H1 (cell line): ENCODE data around the gene ANO2. TPM values are rescaled to one million over a fixed set of nuclear protein-coding genes. Genes with fewer than 3 reads are reported as not detected.

Source experiments
- CTCF ChIA-PET: fragments of 300-600 bp; sonication (Branson Sonifier 250); formaldehyde crosslinking; loops from one replicate; lab custom pipeline; 2021; ENCODE audit not compliant: partially characterized antibody; lab: Charles Lee
- POLR2A ChIA-PET: fragments of 300-600 bp; sonication (Branson Sonifier 250); formaldehyde crosslinking; loops from one replicate; lab custom pipeline; 2021; ENCODE audit warnings: inconsistent platforms; ENCODE audit not compliant: partially characterized antibody; lab: Charles Lee
- DNase-seq, 2 experiments: peaks; one replicate each; pipeline versions ENCODE4 v3.0.0 to v3.0.0-alpha.2; 2010 to 2022; ENCODE audit warnings: low spot score in 2 of 2, low read depth in 1 of 2, mixed read lengths in 1 of 2
- FAIRE-seq: peaks from 2 replicates; lab custom pipeline; 2011; peaks lifted over from hg19 to GRCh38; lab: Jason Lieb, UNC
- H2AFZ ChIP-seq: 2 replicates; pipeline ENCODE4 v1.8.1; 2012; ENCODE audit warnings: low read length, inconsistent platforms
- H2AK5ac ChIP-seq: 2 replicates; pipeline ENCODE4 v1.6.1; 2013; ENCODE audit warnings: low read depth, low read length
- H2BK120ac ChIP-seq: replicated peaks from 2 replicates; pipeline ENCODE3; 2013; ENCODE audit warnings: low read depth, low read length, inconsistent platforms
- H2BK12ac ChIP-seq: 2 replicates; pipeline ENCODE4 v1.6.1; 2013; ENCODE audit warnings: low read depth, low read length
- H2BK15ac ChIP-seq: 2 replicates; pipeline ENCODE4 v1.6.1; 2013; ENCODE audit warnings: low read length
- H2BK20ac ChIP-seq: 2 replicates; pipeline ENCODE4 v1.6.1; 2013; ENCODE audit warnings: low read length
- H2BK5ac ChIP-seq: 2 replicates; pipeline ENCODE4 v1.6.1; 2013; ENCODE audit warnings: low read depth, low read length
- H3K14ac ChIP-seq: 2 replicates; pipeline ENCODE4 v1.6.1; 2013; ENCODE audit warnings: inconsistent platforms; ENCODE audit not compliant: insufficient read length
- H3K18ac ChIP-seq: 2 replicates; pipeline ENCODE4 v1.6.1; 2013; ENCODE audit warnings: low read length; ENCODE audit errors: extremely low read depth
- H3K23ac ChIP-seq: 2 replicates; pipeline ENCODE4 v1.6.1; 2013; ENCODE audit warnings: inconsistent platforms; ENCODE audit not compliant: insufficient read length
- H3K23me2 ChIP-seq: 2 replicates; pipeline ENCODE4 v1.6.1; 2013; ENCODE audit warnings: low read depth, low read length
- H3K27ac ChIP-seq: 2 replicates; pipeline ENCODE4 v1.6.1; 2011; ENCODE audit warnings: low read depth, low read length, inconsistent platforms
- H3K27me3 ChIP-seq, 4 experiments: replicated peaks in 1 of 4; 1 replicate in 1 of 4; 2 replicates in 3 of 4; pipeline versions ENCODE4 v1.6.1 to v1.8.1; 2011 to 2013; ENCODE audit warnings: low read length in 3 of 4, mild to moderate bottlenecking in 3 of 4, inconsistent platforms in 2 of 4, mixed read lengths in 2 of 4, moderate library complexity in 1 of 4; ENCODE audit not compliant: control insufficient read depth in 3 of 4, insufficient read depth in 3 of 4; ENCODE audit errors: extremely low read depth in 1 of 4
- H3K36me3 ChIP-seq, 4 experiments: 2 replicates each; pipeline versions ENCODE4 v1.6.1 to v1.8.1; 2011 to 2013; ENCODE audit warnings: mild to moderate bottlenecking in 4 of 4, low read length in 3 of 4, moderate library complexity in 2 of 4, control low read depth in 1 of 4, inconsistent platforms in 1 of 4; ENCODE audit not compliant: insufficient read depth in 4 of 4, control insufficient read depth in 2 of 4
- H3K4ac ChIP-seq: replicated peaks from 2 replicates; pipeline ENCODE3; 2013; ENCODE audit warnings: low read length, low read depth, mixed read lengths, inconsistent platforms; ENCODE audit not compliant: insufficient read length
- H3K4me1 ChIP-seq, 4 experiments: replicated peaks in 1 of 4; 1 replicate in 1 of 4; 2 replicates in 3 of 4; pipeline versions ENCODE4 v1.6.1 to v1.8.1; 2011 to 2013; ENCODE audit warnings: low read length in 3 of 4, inconsistent platforms in 2 of 4, mixed read lengths in 1 of 4; ENCODE audit not compliant: insufficient read depth in 4 of 4, control insufficient read depth in 3 of 4
- H3K4me2 ChIP-seq, 2 experiments: 2 replicates each; pipeline versions ENCODE4 v1.6.1 to v1.8.1; 2011 to 2013; ENCODE audit warnings: low read depth in 2 of 2, low read length in 2 of 2, control low read depth in 1 of 2, inconsistent platforms in 1 of 2, mild to moderate bottlenecking in 1 of 2; ENCODE audit not compliant: insufficient read depth in 1 of 2
- H3K4me3 ChIP-seq, 4 experiments: fragments of 200-600, 300-600 bp in 1 of 4; sonication (generic), shearing (Covaris generic), sonication (Bioruptor Twin) in 1 of 4; 2 replicates each; pipeline versions ENCODE4 v1.5.1 to v1.8.1; 2011 to 2016; ENCODE audit warnings: low read length in 4 of 4, low read depth in 3 of 4, control low read depth in 2 of 4, inconsistent platforms in 2 of 4, mild to moderate bottlenecking in 2 of 4, mixed read lengths in 1 of 4, moderate library complexity in 1 of 4; ENCODE audit not compliant: insufficient read depth in 2 of 4; ENCODE audit errors: extremely low read depth in 1 of 4
- H3K56ac ChIP-seq: replicated peaks from 2 replicates; pipeline ENCODE3; 2013; ENCODE audit warnings: low read depth, mild to moderate bottlenecking, mixed read lengths, low read length, inconsistent platforms; ENCODE audit not compliant: insufficient read length
- H3K79me1 ChIP-seq: 2 replicates; pipeline ENCODE4 v1.6.1; 2013; ENCODE audit warnings: low read depth, low read length, control low read depth
- H3K79me2 ChIP-seq, 2 experiments: 2 replicates each; pipeline versions ENCODE4 v1.6.1 to v1.8.1; 2012 to 2013; ENCODE audit warnings: low read length in 2 of 2, mild to moderate bottlenecking in 2 of 2, inconsistent platforms in 1 of 2; ENCODE audit not compliant: insufficient read depth in 2 of 2, control insufficient read depth in 1 of 2
- H3K9ac ChIP-seq, 4 experiments: replicated peaks in 1 of 4; 1 replicate in 1 of 4; 2 replicates in 3 of 4; pipeline versions ENCODE4 v1.6.1 to v1.8.1; 2011 to 2013; ENCODE audit warnings: low read depth in 3 of 4, low read length in 3 of 4, control low read depth in 2 of 4, mild to moderate bottlenecking in 2 of 4, moderate library complexity in 2 of 4, inconsistent platforms in 1 of 4; ENCODE audit errors: extremely low read depth in 1 of 4
- H3K9me3 ChIP-seq, 2 experiments: 2 replicates each; pipeline versions ENCODE4 v1.6.1 to v1.8.1; 2012 to 2013; ENCODE audit warnings: mild to moderate bottlenecking in 2 of 2, moderate library complexity in 2 of 2, control low read depth in 1 of 2, inconsistent platforms in 1 of 2, low read depth in 1 of 2, low read length in 1 of 2, mixed read lengths in 1 of 2; ENCODE audit not compliant: insufficient read depth in 2 of 2
- H4K20me1 ChIP-seq, 2 experiments: replicated peaks in 1 of 2; 2 replicates each; pipeline versions ENCODE3 to v1.8.1; 2011 to 2013; ENCODE audit warnings: inconsistent platforms in 2 of 2, low read length in 2 of 2, mild to moderate bottlenecking in 1 of 2; ENCODE audit not compliant: insufficient read depth in 2 of 2, control insufficient read depth in 1 of 2
- H4K5ac ChIP-seq: 2 replicates; pipeline ENCODE4 v1.6.1; 2013; ENCODE audit warnings: low read length, low read depth, mixed read lengths, inconsistent platforms; ENCODE audit not compliant: insufficient read length
- H4K8ac ChIP-seq: 2 replicates; pipeline ENCODE4 v1.8.0; 2013; ENCODE audit warnings: mild to moderate bottlenecking, moderate library complexity, low read length, inconsistent platforms; ENCODE audit not compliant: insufficient read depth; ENCODE audit errors: extremely low read depth
- H4K91ac ChIP-seq: replicated peaks from 2 replicates; pipeline ENCODE3; 2013; ENCODE audit warnings: low read length, mixed read lengths, inconsistent platforms; ENCODE audit not compliant: insufficient read length
- CBX5 ChIP-seq: fragments of 300-800, 300-1000 bp; sonication (generic); IDR thresholded peaks from 2 replicates; pipeline ENCODE4 v1.7.1; 2016; ENCODE audit warnings: antibody characterized with exemption, low read length, low read depth
- CTBP2 ChIP-seq: IDR thresholded peaks from 2 replicates; pipeline ENCODE4 v1.7.0; 2011; ENCODE audit warnings: borderline replicate concordance, mild to moderate bottlenecking, moderate library complexity, mixed read lengths, low read length; ENCODE audit not compliant: insufficient read depth, insufficient read length
- GTF2F1 ChIP-seq: IDR thresholded peaks from 2 replicates; pipeline ENCODE4 v1.6.1; 2012; ENCODE audit warnings: low read depth, low read length, improper control_type of control experiment, borderline replicate concordance
- JUND ChIP-seq: IDR thresholded peaks from 2 replicates; pipeline ENCODE4 v1.6.1; 2011; ENCODE audit warnings: mild to moderate bottlenecking, improper control_type of control experiment, low read length
- KDM4A ChIP-seq: IDR thresholded peaks from one replicate; pipeline ENCODE4 v1.7.1; 2012; ENCODE audit warnings: low read depth, mild to moderate bottlenecking, moderate library complexity, low read length, inconsistent platforms; ENCODE audit not compliant: severe bottlenecking
- POU5F1 ChIP-seq: IDR thresholded peaks from 2 replicates; pipeline ENCODE4 v1.6.1; 2011; ENCODE audit warnings: low read depth, mild to moderate bottlenecking, low read length, moderate library complexity
- RBBP5 ChIP-seq: IDR thresholded peaks from 2 replicates; pipeline ENCODE4 v1.7.1; 2012; ENCODE audit warnings: low read depth, mild to moderate bottlenecking, inconsistent platforms, low read length, moderate library complexity, borderline replicate concordance
- RNF2 ChIP-seq: fragments of 200-900, 300-1000 bp; sonication (generic); IDR thresholded peaks from 2 replicates; pipeline ENCODE4 v1.7.1; 2016; ENCODE audit warnings: borderline replicate concordance, low read depth, mild to moderate bottlenecking, antibody characterized with exemption, low read length; ENCODE audit not compliant: poor library complexity, severe bottlenecking; ENCODE audit errors: missing control alignments
- SAP30 ChIP-seq: fragments of 300-600 bp; sonication (generic); IDR thresholded peaks from 2 replicates; pipeline ENCODE4 v1.7.1; 2012; ENCODE audit warnings: low read length, moderate library complexity, mild to moderate bottlenecking, inconsistent platforms; ENCODE audit not compliant: insufficient read depth, insufficient replicate concordance
- SIN3A ChIP-seq, 2 experiments: IDR thresholded peaks in 1 of 2; conservative IDR thresholded peaks in 1 of 2; 2 replicates each; pipeline ENCODE4 v1.6.1; 2011 to 2012; ENCODE audit warnings: low read length in 2 of 2, improper control_type of control experiment in 1 of 2, low read depth in 1 of 2, mild to moderate bottlenecking in 1 of 2
- SIRT6 ChIP-seq: IDR thresholded peaks from one replicate; pipeline ENCODE4 v1.7.1; 2012; ENCODE audit warnings: low read length, inconsistent platforms
- TCF12 ChIP-seq: IDR thresholded peaks from 2 replicates; pipeline ENCODE4 v1.6.1; 2011; ENCODE audit warnings: low read depth, mild to moderate bottlenecking, low read length
- ZNF274 ChIP-seq: IDR thresholded peaks from 2 replicates; pipeline ENCODE4 v1.7.0; 2012; ENCODE audit warnings: low read length, borderline replicate concordance; ENCODE audit errors: extremely low read depth
- WGBS, 2 experiments: shearing (Covaris generic) in 1 of 2; methylation state at CpG; one replicate each; pipeline versions ENCODE4 v1.1.6 to v1.1.7; 2013 to 2015; ENCODE audit warnings: low lambda C conversion rate in 2 of 2, mixed read lengths in 2 of 2, inconsistent platforms in 1 of 2, low coverage in 1 of 2, missing lambda C conversion rate in 1 of 2; ENCODE audit not compliant: insufficient replicate concordance in 2 of 2, insufficient coverage in 1 of 2, insufficient read length in 1 of 2; ENCODE audit errors: extremely low coverage in 1 of 2, missing lambda C conversion rate in 1 of 2; 5-methylcytosine and 5-hydroxymethylcytosine counted together
- polyA plus RNA-seq, 7 experiments: library from polyadenylated mRNA; depleted of rRNA in 3 of 7; stranded (reverse) in 5 of 7; unstranded in 2 of 7; fragments of >200 nt in 5 of 7; fragments of 200-250 nt in 2 of 7; gene quantifications; 1 replicate in 5 of 7; 2 replicates in 1 of 7; 4 replicates in 1 of 7; pipeline versions ENCODE4 v1.2.1 to v1.2.3, GENCODE V29; 2011 to 2013; ENCODE audit warnings: missing spikeins in 2 of 7, mixed read lengths in 2 of 7
- total RNA-seq: library from RNA; stranded (reverse); fragmentation: NEBNext Ultra II Directional; extraction: Animal tissue kit (Norgen Biotek cat#: 25700); gene quantifications from 2 replicates; pipeline ENCODE4 v1.2.1, GENCODE V29; 2021

The ANO2 gene
- total and polyA plus RNA-seq, 2 of the 8 experiments (the other 6 are each of a cell fraction or from before 2014, with no cell fraction given): 1.9 to 5.5 TPM

DNA sequence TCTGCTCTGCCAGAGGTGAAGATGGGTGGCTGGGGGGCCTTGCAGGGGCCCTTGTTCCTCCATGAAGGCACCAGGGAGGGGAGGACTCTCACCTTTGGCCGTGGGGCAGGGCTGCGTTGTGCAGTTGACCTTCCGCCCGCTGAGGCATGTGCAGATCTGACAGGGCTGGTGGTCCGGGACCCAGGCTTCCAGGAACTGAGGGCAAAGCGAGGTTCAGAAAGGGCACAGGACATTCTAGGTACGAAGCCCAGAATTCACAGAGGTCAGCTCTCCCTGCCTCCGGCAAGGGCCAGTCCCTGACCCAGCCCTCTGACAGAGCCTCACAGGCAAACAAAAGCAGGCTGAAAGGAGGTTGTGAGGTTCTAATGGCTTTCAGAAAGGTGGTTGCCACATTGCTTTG is 40.4 kb upstream of the ANO2 start:
- H3K14ac ChIP-seq: no peak overlapping the region
- H2BK20ac ChIP-seq: no peak overlapping the region
- H3K79me2 ChIP-seq: no peaks in the 10 kb centered on the region
- no peak overlapping the region for H4K5ac ChIP-seq
- no peak overlapping the region for H3K4me3 ChIP-seq
- H4K8ac ChIP-seq: no peak overlapping the region
- H3K9ac ChIP-seq: no peak overlapping the region
- H2AK5ac ChIP-seq: no peak overlapping the region
- no peak overlapping the region for H2BK120ac ChIP-seq
- H2BK12ac ChIP-seq: no peak overlapping the region
- H3K4ac ChIP-seq: no peak overlapping the region
- H3K79me1 ChIP-seq: no peaks in the 10 kb centered on the region
- WGBS, 2 experiments: 94% methylated on average over 8 of the region's 8 CpGs; no CpG with 5 or more reads in 1 of the 2 experiments
- FAIRE-seq (no peak), DNase-seq (no peak)
- H4K91ac ChIP-seq: no peak overlapping the region
- no peaks in the 10 kb centered on the region for H3K27me3 ChIP-seq
- H3K4me2 ChIP-seq: no peak overlapping the region
- no peak overlapping the region for H2BK15ac ChIP-seq
- no peaks in the 10 kb centered on the region for H4K20me1 ChIP-seq
- ChIA-PET POLR2A (no interaction called here), CTCF (interaction anchor here (0.6 to 1.8 kb wide), 4 partner anchors 10 to 90 kb away, joined by 3 to 6 read pairs (median 4); no protein-coding TSS in a partner anchor)
- peaks cover 2 to 6% (median 4%) of the 10 kb centered on the region in 4 experiments; a peak in 6 of 7 replicates for H3K4me1 ChIP-seq
- H3K36me3 ChIP-seq: no peaks in the 10 kb centered on the region
- H3K18ac ChIP-seq: no peak overlapping the region
- no peak overlapping the region for H3K23ac ChIP-seq
- H3K27ac ChIP-seq: no peak overlapping the region
- no peaks in the 10 kb centered on the region; the same call in 1 of the 2 replicates for H3K23me2 ChIP-seq
- no peaks in the 10 kb centered on the region for H3K9me3 ChIP-seq
- peak overlapping the region; percentile 57; the same call in 1 of the 2 replicates for H2AFZ ChIP-seq
- H2BK5ac ChIP-seq: no peak overlapping the region; the same call in 1 of the 2 replicates
- no peak overlapping the region for H3K56ac ChIP-seq
- TF ChIP-seq ZNF274: no peak
- no peak for TF ChIP-seq CTBP2
- TF ChIP-seq POU5F1: no peak
- no peak for TF ChIP-seq CBX5
- no peak for TF ChIP-seq GTF2F1
- no peak for TF ChIP-seq RBBP5
- TF ChIP-seq TCF12: no peak
- no peak for TF ChIP-seq SAP30
- no peak for TF ChIP-seq SIN3A (conservative IDR thresholded peaks at IDR 0.05 in 1 of 2, IDR thresholded peaks at IDR 0.05 in 1 of 2; ENCODE audit: low read depth in 1 of 2, low read length in 2 of 2)
- TF ChIP-seq RNF2: no peak
- TF ChIP-seq SIRT6: no peak
- no peak for TF ChIP-seq JUND
- TF ChIP-seq KDM4A: no peak
